Measurements from ENCODE around the gene GDPD2.

Gene GDPD2

DNA sequence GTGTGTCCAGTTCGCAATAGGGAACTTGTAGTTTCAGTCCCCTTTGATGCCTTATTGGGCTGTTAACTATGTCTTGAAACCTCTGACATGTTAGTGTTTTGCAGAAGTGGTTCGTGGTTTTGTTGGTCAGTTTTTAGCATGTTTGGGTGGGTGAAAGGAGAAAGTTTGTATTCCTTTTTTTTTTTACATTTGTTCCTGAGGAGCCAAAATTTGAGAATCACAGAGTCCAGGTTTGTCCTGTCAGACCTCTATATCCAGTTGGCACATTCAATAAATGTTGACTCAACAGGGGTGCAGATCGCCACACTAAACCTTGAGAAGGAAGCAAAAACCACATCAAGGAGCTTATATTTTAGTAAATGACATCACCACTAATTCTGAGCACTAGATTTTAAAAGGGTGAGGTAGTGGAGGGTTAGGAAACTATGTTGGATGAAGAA, 47.8 kb downstream of the GDPD2 start:
- DNase-seq, result no peak
- H3K27ac ChIP-seq (ENCODE audit: insufficient read depth, low read length, poor library complexity, severe bottlenecking), result no peak overlapping the region
- no peaks in the 10 kb centered on the region for H3K9me3 ChIP-seq (ENCODE audit: control insufficient read depth, low read length)
- no peak overlapping the region for H3K4me3 ChIP-seq (ENCODE audit: insufficient read depth, low read depth, low read length, poor library complexity, severe bottlenecking)
- H3K36me3 ChIP-seq (ENCODE audit: control insufficient read depth, insufficient read depth, low read length), result no peaks in the 10 kb centered on the region
- H3K4me1 ChIP-seq (ENCODE audit: control insufficient read depth, insufficient read depth, low read length, poor library complexity, severe bottlenecking), result no peaks in the 10 kb centered on the region
- H3K27me3 ChIP-seq (replicated peaks; ENCODE audit: control insufficient read depth, insufficient read depth, low read length, poor library complexity, severe bottlenecking), result no peaks in the 10 kb centered on the region

DNA sequence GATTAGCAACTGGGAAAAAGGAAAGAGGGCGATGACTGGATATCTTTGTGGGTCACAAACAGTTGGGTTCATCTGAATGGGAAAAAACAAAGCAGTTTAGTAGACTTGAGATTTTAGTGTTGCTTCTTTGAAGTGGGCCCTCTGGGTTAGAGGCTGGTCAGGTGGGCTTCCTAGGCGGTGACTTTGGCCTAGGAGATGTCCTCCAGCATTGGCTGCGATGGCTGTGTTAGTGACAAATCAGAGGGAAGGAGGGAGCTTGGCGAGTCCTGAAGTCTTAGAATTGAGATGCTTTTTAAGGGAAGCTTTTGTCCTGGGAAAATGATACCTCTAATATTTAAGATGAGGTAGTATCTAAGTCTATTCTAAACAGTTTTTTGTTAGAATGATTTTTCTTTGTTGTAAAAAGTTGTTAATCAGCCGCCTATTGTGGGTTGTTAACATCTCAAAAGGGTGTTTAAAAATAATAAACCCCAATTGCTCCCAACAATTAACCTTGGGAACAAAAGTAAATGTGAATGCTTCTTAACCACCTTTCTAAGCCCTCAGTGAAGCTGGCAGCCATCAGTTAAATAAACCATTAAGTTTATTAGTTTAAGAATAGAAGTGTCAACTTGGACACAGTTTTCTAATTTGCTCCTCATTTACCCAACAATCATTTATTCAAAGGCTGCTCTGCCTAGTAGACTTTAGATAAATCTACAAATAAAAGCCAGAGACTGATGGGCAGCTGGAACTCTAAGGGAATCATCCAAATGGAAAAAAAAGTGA, 53.2 kb downstream of the GDPD2 start:
- Histone ChIP-seq H3K4me3 (ENCODE audit: insufficient read depth, low read depth, low read length, poor library complexity, severe bottlenecking) (no peak overlapping the region), H3K27me3 (replicated peaks; ENCODE audit: control insufficient read depth, insufficient read depth, low read length, poor library complexity, severe bottlenecking) (no peaks in the 10 kb centered on the region), H3K36me3 (ENCODE audit: control insufficient read depth, insufficient read depth, low read length) (no peaks in the 10 kb centered on the region), H3K9me3 (ENCODE audit: control insufficient read depth, low read length) (no peaks in the 10 kb centered on the region), H3K4me1 (ENCODE audit: control insufficient read depth, insufficient read depth, low read length, poor library complexity, severe bottlenecking) (no peaks in the 10 kb centered on the region), H3K27ac (ENCODE audit: insufficient read depth, low read length, poor library complexity, severe bottlenecking) (no peak overlapping the region)
- DNase-seq, result no peak

DNA sequence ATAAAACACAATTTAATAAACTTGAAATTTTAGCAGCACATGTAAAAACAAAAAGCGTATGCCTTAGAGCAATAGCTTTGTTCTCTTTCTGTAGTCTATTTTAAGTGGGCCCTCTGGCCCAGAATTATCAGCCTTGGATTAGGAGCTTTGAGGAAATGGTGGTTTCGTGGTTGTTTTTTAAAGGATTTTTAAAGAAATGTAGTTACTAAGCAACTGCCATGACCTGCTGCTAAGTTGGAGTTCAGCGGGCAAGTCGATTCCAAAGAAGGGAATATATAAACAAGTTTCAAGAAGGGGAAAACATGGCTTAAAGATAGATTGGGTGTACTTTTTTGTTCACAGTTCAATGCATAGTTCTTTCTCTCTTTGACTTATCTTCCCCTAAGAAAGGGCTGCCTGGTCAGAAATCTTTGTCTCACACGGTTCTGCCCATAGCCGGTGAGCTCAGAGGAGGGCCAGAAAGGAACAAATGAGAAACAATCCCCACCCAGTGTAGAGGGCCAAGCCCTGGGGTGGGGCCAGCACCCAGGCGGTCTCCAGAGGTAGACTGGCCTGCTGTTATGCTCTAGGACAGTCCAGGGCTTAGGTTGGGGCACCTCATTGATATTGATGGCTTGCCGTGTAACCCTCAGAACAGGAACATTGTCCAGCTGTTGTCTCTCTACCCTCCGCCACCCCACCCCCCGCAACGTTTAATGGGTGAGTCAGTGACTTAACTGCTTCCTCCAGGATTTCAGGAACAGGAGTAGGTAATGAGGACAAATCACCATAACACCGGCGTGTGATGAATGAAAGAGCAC, 54.0 kb downstream of the GDPD2 start:
- Histone ChIP-seq H3K27me3 (replicated peaks; ENCODE audit: control insufficient read depth, insufficient read depth, low read length, poor library complexity, severe bottlenecking) (no peaks in the 10 kb centered on the region), H3K4me3 (ENCODE audit: insufficient read depth, low read depth, low read length, poor library complexity, severe bottlenecking) (no peak overlapping the region), H3K27ac (ENCODE audit: insufficient read depth, low read length, poor library complexity, severe bottlenecking) (no peak overlapping the region), H3K36me3 (ENCODE audit: control insufficient read depth, insufficient read depth, low read length) (no peaks in the 10 kb centered on the region), H3K9me3 (ENCODE audit: control insufficient read depth, low read length) (no peaks in the 10 kb centered on the region), H3K4me1 (ENCODE audit: control insufficient read depth, insufficient read depth, low read length, poor library complexity, severe bottlenecking) (no peaks in the 10 kb centered on the region)
- DNase-seq, result no peak

DNA sequence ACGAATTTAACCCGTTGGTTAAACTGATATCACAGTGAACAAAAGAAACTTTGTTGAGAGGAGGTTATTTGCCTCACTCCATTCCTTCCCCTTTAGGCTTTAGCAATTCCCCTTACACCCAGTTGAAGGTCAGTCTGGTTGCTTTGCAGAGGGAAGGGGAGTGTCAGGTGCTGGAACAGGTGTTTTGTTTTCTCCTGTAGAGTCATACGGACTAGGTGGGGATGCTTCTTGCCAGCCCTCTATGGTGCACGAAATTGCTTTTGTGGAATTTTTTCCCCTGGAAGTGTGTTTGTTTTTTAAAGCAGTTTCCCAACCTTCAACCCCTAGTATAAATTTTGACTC, 54.6 kb downstream of the GDPD2 start:
- H3K27ac ChIP-seq (ENCODE audit: insufficient read depth, low read length, poor library complexity, severe bottlenecking), result no peak overlapping the region
- no peak for DNase-seq
- H3K27me3 ChIP-seq (replicated peaks; ENCODE audit: control insufficient read depth, insufficient read depth, low read length, poor library complexity, severe bottlenecking), result no peaks in the 10 kb centered on the region
- no peaks in the 10 kb centered on the region for H3K9me3 ChIP-seq (ENCODE audit: control insufficient read depth, low read length)
- H3K4me1 ChIP-seq (ENCODE audit: control insufficient read depth, insufficient read depth, low read length, poor library complexity, severe bottlenecking), result no peaks in the 10 kb centered on the region
- no peak overlapping the region for H3K4me3 ChIP-seq (ENCODE audit: insufficient read depth, low read depth, low read length, poor library complexity, severe bottlenecking)
- H3K36me3 ChIP-seq (ENCODE audit: control insufficient read depth, insufficient read depth, low read length), result no peaks in the 10 kb centered on the region

DNA sequence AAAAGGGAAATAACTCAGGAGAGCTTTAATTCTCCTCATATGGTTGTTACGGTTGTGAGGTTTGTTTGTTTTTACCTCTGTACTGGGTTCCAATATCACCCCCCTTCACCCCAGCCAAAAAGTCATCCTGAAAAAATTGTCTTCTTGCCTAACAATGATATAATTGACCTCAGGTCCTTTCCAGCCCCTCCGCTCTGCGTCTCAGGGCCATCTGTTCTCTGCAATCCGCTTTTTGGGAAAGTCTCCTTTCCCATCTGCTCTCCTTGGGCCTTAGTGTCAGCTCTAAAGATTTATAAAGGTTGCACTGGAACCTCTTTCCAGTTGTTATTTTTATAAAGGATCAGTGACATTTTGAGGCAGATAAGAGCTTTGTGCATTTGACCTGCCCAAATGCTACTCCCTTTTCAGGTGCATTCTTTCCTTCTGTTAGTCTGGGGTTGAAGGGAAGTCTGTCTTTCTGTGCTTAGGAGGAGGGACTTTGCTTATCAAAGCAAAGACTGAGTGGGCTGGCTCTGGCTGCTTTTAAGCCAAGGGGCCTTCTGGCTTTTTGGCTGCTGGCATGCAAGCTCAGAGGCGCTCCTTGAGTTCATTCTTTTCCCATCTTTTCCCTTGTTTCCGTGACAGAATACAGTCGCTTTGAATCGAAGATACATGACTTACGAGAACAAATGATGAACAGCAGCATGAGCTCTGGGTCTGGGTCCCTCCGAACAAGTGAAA, 55.6 kb downstream of the GDPD2 start:
- no peak for DNase-seq
- Histone ChIP-seq H3K36me3 (ENCODE audit: control insufficient read depth, insufficient read depth, low read length) (no peaks in the 10 kb centered on the region), H3K4me3 (ENCODE audit: insufficient read depth, low read depth, low read length, poor library complexity, severe bottlenecking) (no peak overlapping the region), H3K4me1 (ENCODE audit: control insufficient read depth, insufficient read depth, low read length, poor library complexity, severe bottlenecking) (no peaks in the 10 kb centered on the region), H3K27me3 (replicated peaks; ENCODE audit: control insufficient read depth, insufficient read depth, low read length, poor library complexity, severe bottlenecking) (no peaks in the 10 kb centered on the region), H3K27ac (ENCODE audit: insufficient read depth, low read length, poor library complexity, severe bottlenecking) (no peak overlapping the region), H3K9me3 (ENCODE audit: control insufficient read depth, low read length) (no peaks in the 10 kb centered on the region)

DNA sequence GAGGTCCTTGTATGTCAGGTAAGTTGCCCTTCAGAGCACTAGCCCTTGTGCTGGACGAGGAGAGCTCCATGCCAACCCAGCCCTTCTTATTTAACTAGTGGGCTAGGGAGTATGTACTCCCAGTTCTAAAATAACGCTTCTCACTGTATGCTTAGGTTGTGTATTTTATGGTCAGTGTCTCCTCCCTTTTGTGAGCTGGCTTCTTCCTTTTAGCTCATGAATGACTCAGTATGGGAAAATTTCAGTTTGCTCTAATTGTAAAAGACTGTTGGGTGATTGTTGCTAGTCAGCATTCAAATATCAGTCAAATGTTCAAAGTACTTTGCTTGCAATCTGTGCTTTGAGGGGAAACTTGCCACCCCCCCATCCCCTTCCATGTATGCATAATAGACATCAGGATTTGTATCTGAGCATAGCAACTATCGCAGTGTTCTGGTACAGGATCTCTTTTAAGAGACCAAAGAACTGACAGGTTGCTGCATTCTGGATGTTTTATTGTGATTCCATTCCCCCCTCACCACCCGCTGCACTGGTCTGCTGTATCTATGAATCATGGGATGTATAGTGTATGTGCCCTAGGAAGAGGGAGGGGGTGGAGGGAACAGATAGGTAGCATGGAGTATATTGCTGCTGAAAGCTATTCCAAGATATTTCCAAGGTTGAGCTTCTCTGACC, 56.3 kb downstream of the GDPD2 start:
- no peaks in the 10 kb centered on the region for H3K27me3 ChIP-seq (replicated peaks; ENCODE audit: control insufficient read depth, insufficient read depth, low read length, poor library complexity, severe bottlenecking)
- no peaks in the 10 kb centered on the region for H3K4me1 ChIP-seq (ENCODE audit: control insufficient read depth, insufficient read depth, low read length, poor library complexity, severe bottlenecking)
- no peak overlapping the region for H3K27ac ChIP-seq (ENCODE audit: insufficient read depth, low read length, poor library complexity, severe bottlenecking)
- H3K4me3 ChIP-seq (ENCODE audit: insufficient read depth, low read depth, low read length, poor library complexity, severe bottlenecking), result no peak overlapping the region
- H3K36me3 ChIP-seq (ENCODE audit: control insufficient read depth, insufficient read depth, low read length), result no peaks in the 10 kb centered on the region
- no peaks in the 10 kb centered on the region for H3K9me3 ChIP-seq (ENCODE audit: control insufficient read depth, low read length)
- no peak for DNase-seq

DNA sequence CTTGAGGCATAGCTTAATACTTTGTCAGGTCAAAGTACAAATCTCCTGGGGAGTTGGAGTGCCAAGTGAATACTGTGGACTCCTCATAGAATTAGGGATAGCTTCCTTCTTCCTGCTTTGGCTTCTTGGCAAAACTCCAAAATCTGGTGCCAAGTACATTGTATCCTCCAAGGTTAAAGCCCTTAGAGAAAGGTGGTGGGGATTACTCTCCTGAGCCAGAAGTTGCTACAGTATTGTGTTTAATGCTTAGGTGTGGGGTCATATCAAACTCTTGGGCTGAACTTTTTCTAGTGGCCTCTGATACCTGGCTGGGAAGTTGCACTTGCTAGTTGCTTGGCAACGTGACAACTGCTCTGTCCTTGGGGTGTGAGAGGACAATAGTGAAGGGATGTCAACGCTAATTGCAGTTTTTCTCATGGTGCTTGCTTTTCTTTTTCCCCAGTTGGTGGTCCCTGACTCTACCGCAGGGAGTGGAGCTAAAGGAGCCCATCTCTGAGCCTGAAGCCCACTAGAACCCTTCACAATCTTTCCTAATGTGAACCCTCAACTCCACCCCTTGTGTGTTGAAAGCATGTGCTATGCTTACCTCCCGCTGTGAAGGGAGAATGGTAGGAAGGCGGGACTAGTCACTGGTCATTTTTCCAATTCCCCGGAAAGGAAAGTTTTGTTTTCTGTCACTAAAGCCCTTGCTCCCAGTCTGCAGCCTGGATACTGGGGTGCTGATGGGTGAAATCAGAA, 57.0 kb downstream of the GDPD2 start:
- Histone ChIP-seq H3K4me1 (ENCODE audit: control insufficient read depth, insufficient read depth, low read length, poor library complexity, severe bottlenecking) (no peaks in the 10 kb centered on the region), H3K27ac (ENCODE audit: insufficient read depth, low read length, poor library complexity, severe bottlenecking) (no peak overlapping the region), H3K4me3 (ENCODE audit: insufficient read depth, low read depth, low read length, poor library complexity, severe bottlenecking) (no peak overlapping the region), H3K27me3 (replicated peaks; ENCODE audit: control insufficient read depth, insufficient read depth, low read length, poor library complexity, severe bottlenecking) (no peaks in the 10 kb centered on the region), H3K36me3 (ENCODE audit: control insufficient read depth, insufficient read depth, low read length) (no peaks in the 10 kb centered on the region), H3K9me3 (ENCODE audit: control insufficient read depth, low read length) (no peaks in the 10 kb centered on the region)
- no peak for DNase-seq

DNA sequence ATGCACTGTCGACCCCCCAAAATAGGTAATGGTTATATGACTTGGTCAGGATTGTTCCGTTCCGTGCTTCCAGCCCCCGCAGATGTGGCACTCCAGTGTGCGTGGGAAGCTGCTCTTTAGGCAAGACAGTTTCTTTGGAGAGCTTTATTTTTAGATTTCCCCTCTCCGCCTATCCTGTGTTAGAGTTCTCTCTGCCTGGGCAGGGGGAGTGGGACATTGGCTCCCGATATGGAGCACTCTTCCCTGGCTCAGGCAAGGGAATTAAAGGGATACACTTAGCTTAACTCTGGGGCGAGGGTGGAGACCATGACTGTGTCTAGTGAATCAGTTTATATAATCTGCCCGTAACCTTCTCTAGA, 57.5 kb downstream of the GDPD2 start:
- Histone ChIP-seq H3K27me3 (replicated peaks; ENCODE audit: control insufficient read depth, insufficient read depth, low read length, poor library complexity, severe bottlenecking) (no peaks in the 10 kb centered on the region), H3K36me3 (ENCODE audit: control insufficient read depth, insufficient read depth, low read length) (no peaks in the 10 kb centered on the region), H3K27ac (ENCODE audit: insufficient read depth, low read length, poor library complexity, severe bottlenecking) (no peak overlapping the region), H3K9me3 (ENCODE audit: control insufficient read depth, low read length) (no peaks in the 10 kb centered on the region), H3K4me1 (ENCODE audit: control insufficient read depth, insufficient read depth, low read length, poor library complexity, severe bottlenecking) (no peaks in the 10 kb centered on the region), H3K4me3 (ENCODE audit: insufficient read depth, low read depth, low read length, poor library complexity, severe bottlenecking) (no peak overlapping the region)
- DNase-seq, result no peak

DNA sequence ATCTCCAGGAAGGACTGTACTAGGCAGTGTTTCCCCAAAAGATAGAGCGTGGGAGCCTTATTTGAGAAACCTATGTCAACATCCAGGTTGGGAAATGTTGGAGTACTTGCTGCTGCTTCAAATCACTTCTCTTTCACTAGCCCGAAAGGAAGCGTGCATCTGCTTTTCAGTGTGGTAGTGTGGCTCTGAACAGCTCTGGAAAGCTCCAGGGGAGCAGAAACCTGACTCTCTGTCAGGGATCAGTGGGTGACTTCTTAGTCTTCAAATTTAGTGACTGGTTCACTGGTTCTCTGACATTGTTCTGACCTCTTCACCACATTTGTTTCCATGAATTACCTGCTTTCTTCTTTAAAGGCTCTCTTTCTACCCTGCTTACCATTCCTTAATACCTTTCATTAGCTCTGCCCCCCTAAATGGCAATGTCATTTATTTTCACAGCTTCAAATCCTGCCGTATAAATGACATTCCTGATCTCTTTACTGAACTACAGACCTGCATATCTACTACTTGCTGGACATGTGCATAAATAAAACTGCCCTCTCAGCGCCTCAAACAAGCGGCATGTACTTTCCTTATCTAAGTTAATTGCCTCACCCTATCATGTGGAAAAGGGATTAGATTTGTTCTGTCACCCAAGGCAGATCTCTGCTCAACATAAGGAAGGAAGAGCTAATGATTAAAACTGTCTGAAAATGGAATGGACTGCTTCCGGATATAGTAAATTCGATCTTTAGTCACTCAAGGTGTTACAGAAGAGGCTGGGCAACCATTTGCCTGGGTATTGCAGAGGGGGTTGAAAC, 58.6 kb downstream of the GDPD2 start:
- no peaks in the 10 kb centered on the region for H3K27me3 ChIP-seq (replicated peaks; ENCODE audit: control insufficient read depth, insufficient read depth, low read length, poor library complexity, severe bottlenecking)
- H3K4me1 ChIP-seq (ENCODE audit: control insufficient read depth, insufficient read depth, low read length, poor library complexity, severe bottlenecking), result no peaks in the 10 kb centered on the region
- no peaks in the 10 kb centered on the region for H3K36me3 ChIP-seq (ENCODE audit: control insufficient read depth, insufficient read depth, low read length)
- DNase-seq, result no peak
- no peak overlapping the region for H3K4me3 ChIP-seq (ENCODE audit: insufficient read depth, low read depth, low read length, poor library complexity, severe bottlenecking)
- no peak overlapping the region for H3K27ac ChIP-seq (ENCODE audit: insufficient read depth, low read length, poor library complexity, severe bottlenecking)
- no peaks in the 10 kb centered on the region for H3K9me3 ChIP-seq (ENCODE audit: control insufficient read depth, low read length)

All from effector memory CD4-positive, alpha-beta T cell (primary cell).